Activated naive CD8-positive, alpha-beta T cell treated with anti-CD3 and anti-CD28 coated beads, Interleukin-2, amount 50 U/mL, for 24 hours (primary cell): Measurements from ENCODE around the gene ARRDC1.

Experiments
- ATAC-seq: fragments of 150-1000 bp; cut with Tn5 transposase; one replicate; pipeline ENCODE4 v1.10.0; 2021
- DNase-seq: peaks from one replicate; pipeline ENCODE4 v3.0.0; 2021
- H3K27ac Mint-ChIP-seq: one replicate; pipeline ENCODE4 v1.8.0; 2021; ENCODE audit warnings: mild to moderate bottlenecking, mixed read lengths
- H3K27me3 Mint-ChIP-seq: one replicate; pipeline ENCODE4 v1.8.0; 2021; ENCODE audit warnings: mixed read lengths
- H3K36me3 Mint-ChIP-seq: one replicate; pipeline ENCODE4 v1.8.0; 2021; ENCODE audit warnings: low read depth, mixed read lengths
- H3K4me1 Mint-ChIP-seq: one replicate; pipeline ENCODE4 v1.8.0; 2021; ENCODE audit warnings: mixed read lengths
- H3K4me3 Mint-ChIP-seq: one replicate; pipeline ENCODE4 v1.8.0; 2021; ENCODE audit warnings: mild to moderate bottlenecking, moderate library complexity, mixed read lengths
- H3K9me3 Mint-ChIP-seq: one replicate; pipeline ENCODE4 v1.8.0; 2021; ENCODE audit warnings: mixed read lengths

ARRDC1 gene

GRCh38 chr9:137631345-137632229 is 26.1 kb downstream of the ARRDC1 start:
- Mint-ChIP-seq H3K27me3 (no peaks in the 10 kb centered on the region), H3K9me3 (no peaks in the 10 kb centered on the region), H3K36me3 (peaks cover 15% of the 10 kb centered on the region), H3K27ac (no peak overlapping the region), H3K4me1 (peaks cover 58% of the 10 kb centered on the region), H3K4me3 (no peak overlapping the region)
- no peak for DNase-seq
- ATAC-seq = no peak

DNA sequence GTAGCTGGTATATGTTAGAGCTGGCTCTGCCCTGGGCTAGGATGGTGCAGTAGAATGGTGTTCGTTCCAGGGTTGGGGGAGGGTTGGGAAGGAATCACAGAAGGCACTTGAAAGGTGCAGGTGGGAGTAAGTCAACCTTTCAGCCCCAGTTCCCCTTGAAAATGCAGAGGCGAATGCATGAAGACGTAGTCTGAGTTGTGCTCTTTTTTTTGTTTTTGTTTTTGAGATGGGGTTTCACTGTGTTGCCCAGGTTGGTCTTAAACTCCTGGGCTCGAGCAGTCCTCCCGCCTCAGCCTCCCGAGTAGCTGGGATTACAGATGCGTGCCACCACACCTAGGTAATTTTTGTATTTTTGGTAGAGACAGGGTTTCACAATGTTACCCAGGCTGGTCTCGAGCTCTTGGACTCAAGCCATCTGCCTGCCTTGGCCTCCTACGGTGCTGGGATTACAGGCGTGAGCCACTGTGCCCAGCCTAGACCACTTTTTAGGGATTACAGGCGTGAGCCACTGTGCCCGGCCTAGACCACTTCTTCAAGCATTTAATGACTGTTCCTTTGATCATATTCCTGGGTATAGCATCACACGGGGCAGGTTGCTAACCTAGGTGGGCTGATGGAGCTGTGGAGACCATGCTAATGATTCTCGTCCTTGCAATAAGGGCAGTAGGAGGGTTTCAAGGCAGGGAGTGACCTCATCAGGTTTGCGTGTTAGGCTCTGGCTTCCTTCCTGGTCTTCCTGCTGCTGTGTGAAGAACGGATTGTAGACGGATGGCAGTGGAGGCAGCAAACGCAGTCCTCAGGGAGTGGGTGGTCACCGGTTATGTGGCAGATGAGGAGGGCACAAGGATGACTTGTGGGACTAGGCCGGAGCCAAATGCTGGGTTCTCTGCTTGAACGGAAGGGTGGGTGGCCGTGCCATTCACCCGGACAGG is 27.0 kb downstream of the ARRDC1 start:
- Mint-ChIP-seq H3K4me1 (peaks cover 55% of the 10 kb centered on the region), H3K27ac (no peak overlapping the region), H3K9me3 (no peaks in the 10 kb centered on the region), H3K4me3 (no peak overlapping the region), H3K27me3 (no peaks in the 10 kb centered on the region), H3K36me3 (peaks cover 15% of the 10 kb centered on the region)
- DNase-seq (no peak), ATAC-seq (no peak)

DNA sequence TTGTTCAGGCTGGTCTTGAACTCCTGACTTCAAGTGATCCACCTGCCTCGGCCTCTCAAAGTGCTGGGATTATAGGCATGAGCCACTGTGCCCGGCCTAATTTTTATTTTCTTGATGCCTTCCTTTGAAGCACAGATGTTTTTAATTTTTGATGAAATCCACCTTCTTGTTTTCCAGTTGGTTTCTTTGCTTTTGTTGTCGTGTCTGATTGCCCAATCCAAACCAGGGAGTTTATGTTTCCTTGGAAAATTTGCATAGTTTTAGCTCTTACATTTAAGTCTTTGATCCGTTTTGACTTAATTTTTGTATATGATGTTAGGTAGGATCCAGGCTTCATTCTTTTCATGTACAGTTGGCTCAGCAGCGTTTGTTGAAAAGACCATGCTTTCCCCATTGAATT is 28.5 kb downstream of the ARRDC1 start:
- Mint-ChIP-seq H3K4me1 (peaks cover 52% of the 10 kb centered on the region), H3K27me3 (no peaks in the 10 kb centered on the region), H3K9me3 (no peaks in the 10 kb centered on the region), H3K4me3 (no peak overlapping the region), H3K27ac (no peak overlapping the region), H3K36me3 (peaks cover 12% of the 10 kb centered on the region)
- no peak for ATAC-seq
- no peak for DNase-seq

DNA sequence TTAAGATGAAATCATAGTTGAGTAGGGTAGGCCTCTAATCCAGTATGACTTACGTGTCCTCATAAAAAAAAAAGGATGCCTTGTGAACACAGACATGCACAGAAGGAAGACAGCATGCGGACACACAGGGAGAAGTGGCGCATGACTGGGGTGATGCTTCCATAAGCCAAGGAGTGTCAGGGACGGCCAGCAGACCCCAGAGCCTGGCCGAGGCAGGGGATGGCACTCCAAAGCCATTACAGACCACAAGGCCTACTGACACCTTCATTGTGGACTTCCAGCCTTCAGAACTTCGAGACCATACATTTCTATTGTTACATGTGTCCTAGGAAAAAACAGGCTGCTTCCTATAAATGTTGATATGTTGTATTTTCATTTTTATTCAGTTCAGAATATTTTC is 33.2 kb downstream of the ARRDC1 start:
- Mint-ChIP-seq H3K27ac (peak overlapping the region; percentile 78), H3K4me1 (peaks cover 42% of the 10 kb centered on the region), H3K4me3 (peak overlapping the region; percentile 73), H3K27me3 (no peaks in the 10 kb centered on the region), H3K9me3 (no peaks in the 10 kb centered on the region), H3K36me3 (peaks cover 25% of the 10 kb centered on the region)
- ATAC-seq (no peak), DNase-seq (no peak)

GRCh38 chr9:137639303-137640051 is 34.0 kb downstream of the ARRDC1 start:
- Mint-ChIP-seq H3K27ac (peak overlapping the region; percentile 82), H3K27me3 (no peaks in the 10 kb centered on the region), H3K4me3 (peak overlapping the region; percentile 73), H3K36me3 (peaks cover 26% of the 10 kb centered on the region), H3K9me3 (no peaks in the 10 kb centered on the region), H3K4me1 (peaks cover 46% of the 10 kb centered on the region)
- DNase-seq (no peak), ATAC-seq (peak; percentile 80)

- H3K36me3 Mint-ChIP-seq = peaks cover 24% of the 10 kb centered on the region
- peaks cover 46% of the 10 kb centered on the region for H3K4me1 Mint-ChIP-seq
- H3K9me3 Mint-ChIP-seq = no peaks in the 10 kb centered on the region
- ATAC-seq (no peak), DNase-seq (no peak)
- H3K27me3 Mint-ChIP-seq = no peaks in the 10 kb centered on the region
- H3K4me3 Mint-ChIP-seq = no peak overlapping the region
- H3K27ac Mint-ChIP-seq = peak overlapping the region; percentile 6
Measured at GRCh38 chr9:137640862-137641261, 35.4 kb downstream of the ARRDC1 start.

GRCh38 chr9:137642118-137642601 is 36.7 kb downstream of the ARRDC1 start:
- no peak overlapping the region for H3K4me3 Mint-ChIP-seq
- H3K27ac Mint-ChIP-seq = no peak overlapping the region
- H3K27me3 Mint-ChIP-seq = no peaks in the 10 kb centered on the region
- DNase-seq (no peak), ATAC-seq (no peak)
- peaks cover 28% of the 10 kb centered on the region for H3K36me3 Mint-ChIP-seq
- H3K9me3 Mint-ChIP-seq = no peaks in the 10 kb centered on the region
- peaks cover 51% of the 10 kb centered on the region for H3K4me1 Mint-ChIP-seq

- H3K4me1 Mint-ChIP-seq = peaks cover 55% of the 10 kb centered on the region
- H3K9me3 Mint-ChIP-seq = no peaks in the 10 kb centered on the region
- DNase-seq (no peak), ATAC-seq (no peak)
- H3K27me3 Mint-ChIP-seq = no peaks in the 10 kb centered on the region
- H3K4me3 Mint-ChIP-seq = no peak overlapping the region
- H3K36me3 Mint-ChIP-seq = peaks cover 30% of the 10 kb centered on the region
- H3K27ac Mint-ChIP-seq = no peak overlapping the region
Measured at GRCh38 chr9:137642892-137643291, 37.4 kb downstream of the ARRDC1 start.

DNA sequence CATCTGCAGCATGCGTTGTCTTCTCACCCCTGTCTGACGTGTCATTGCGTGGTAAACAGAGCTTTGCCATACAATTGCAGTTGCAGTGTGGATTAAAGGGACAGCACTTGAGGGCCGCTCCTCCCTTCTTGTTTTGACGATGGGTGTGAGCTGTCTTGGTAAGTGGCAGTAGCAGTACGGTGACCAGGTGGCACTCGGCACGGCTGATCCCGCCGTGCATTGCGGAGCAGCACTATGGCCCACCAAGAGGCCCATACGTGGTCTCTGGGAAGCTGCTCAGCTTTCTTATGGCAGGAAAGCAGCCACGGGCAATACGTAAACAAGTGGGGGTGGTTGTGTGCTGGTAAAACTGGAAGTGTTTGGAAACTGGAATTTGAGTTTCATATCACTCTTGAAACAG is 38.4 kb downstream of the ARRDC1 start:
- no peaks in the 10 kb centered on the region for H3K9me3 Mint-ChIP-seq
- no peak overlapping the region for H3K4me3 Mint-ChIP-seq
- H3K4me1 Mint-ChIP-seq = peaks cover 53% of the 10 kb centered on the region
- ATAC-seq = no peak
- H3K36me3 Mint-ChIP-seq = peaks cover 33% of the 10 kb centered on the region
- H3K27ac Mint-ChIP-seq = no peak overlapping the region
- no peaks in the 10 kb centered on the region for H3K27me3 Mint-ChIP-seq
- DNase-seq = no peak

- H3K36me3 Mint-ChIP-seq = peaks cover 38% of the 10 kb centered on the region
- peaks cover 55% of the 10 kb centered on the region for H3K4me1 Mint-ChIP-seq
- no peak for ATAC-seq
- no peak for DNase-seq
- H3K27me3 Mint-ChIP-seq = no peaks in the 10 kb centered on the region
- H3K27ac Mint-ChIP-seq = no peak overlapping the region
- no peaks in the 10 kb centered on the region for H3K9me3 Mint-ChIP-seq
- H3K4me3 Mint-ChIP-seq = no peak overlapping the region
Measured at GRCh38 chr9:137645211-137645610, 39.7 kb downstream of the ARRDC1 start.

- Mint-ChIP-seq H3K36me3 (peaks cover 38% of the 10 kb centered on the region), H3K27ac (no peak overlapping the region), H3K4me3 (no peak overlapping the region), H3K4me1 (peaks cover 54% of the 10 kb centered on the region), H3K9me3 (no peaks in the 10 kb centered on the region), H3K27me3 (no peaks in the 10 kb centered on the region)
- ATAC-seq = no peak
- no peak for DNase-seq
Measured at GRCh38 chr9:137646341-137646740, 40.9 kb downstream of the ARRDC1 start.

DNA sequence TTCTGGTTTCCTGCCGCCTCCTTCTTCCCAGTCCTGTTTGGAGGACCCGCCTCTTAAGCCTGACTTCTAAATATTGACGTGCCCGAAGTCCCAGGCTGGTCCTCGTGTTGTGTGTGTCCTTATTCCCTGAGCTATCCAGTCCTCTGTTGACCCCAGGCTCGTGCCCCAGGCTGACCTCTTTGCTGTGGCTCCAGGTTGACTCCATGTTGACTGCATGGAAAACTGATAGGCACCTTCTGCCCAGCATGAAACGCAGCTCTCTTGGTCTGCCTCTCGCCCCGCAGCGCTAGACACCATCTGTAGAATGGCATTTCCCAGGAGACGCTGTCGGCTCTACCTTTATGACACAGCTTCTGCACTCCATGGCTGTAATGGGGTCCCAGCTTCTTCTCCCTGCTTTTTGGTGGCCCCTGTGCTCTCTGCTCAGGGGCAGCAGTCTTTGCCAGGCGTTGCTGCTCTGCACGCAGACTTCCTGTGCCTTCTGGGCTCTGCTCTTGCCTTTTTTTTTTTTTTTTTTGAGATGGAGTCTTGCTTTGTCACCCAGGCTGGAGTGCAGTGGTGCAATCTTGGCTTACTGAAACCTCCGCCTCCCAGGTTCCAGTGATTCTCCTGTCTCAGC is 41.7 kb downstream of the ARRDC1 start:
- H3K4me3 Mint-ChIP-seq = no peak overlapping the region
- peaks cover 42% of the 10 kb centered on the region for H3K36me3 Mint-ChIP-seq

GRCh38 chr9:137648396-137648795 is 42.9 kb downstream of the ARRDC1 start:
- Mint-ChIP-seq H3K4me1 (peaks cover 48% of the 10 kb centered on the region), H3K36me3 (peaks cover 38% of the 10 kb centered on the region), H3K4me3 (no peak overlapping the region), H3K9me3 (no peaks in the 10 kb centered on the region), H3K27ac (no peak overlapping the region), H3K27me3 (no peaks in the 10 kb centered on the region)
- no peak for ATAC-seq
- no peak for DNase-seq

More for the DNA sequence above, 41.7 kb downstream of the ARRDC1 start:
- H3K9me3 Mint-ChIP-seq = no peaks in the 10 kb centered on the region
- DNase-seq = no peak
- no peaks in the 10 kb centered on the region for H3K27me3 Mint-ChIP-seq
- peaks cover 49% of the 10 kb centered on the region for H3K4me1 Mint-ChIP-seq
- no peak overlapping the region for H3K27ac Mint-ChIP-seq
- no peak for ATAC-seq

DNA sequence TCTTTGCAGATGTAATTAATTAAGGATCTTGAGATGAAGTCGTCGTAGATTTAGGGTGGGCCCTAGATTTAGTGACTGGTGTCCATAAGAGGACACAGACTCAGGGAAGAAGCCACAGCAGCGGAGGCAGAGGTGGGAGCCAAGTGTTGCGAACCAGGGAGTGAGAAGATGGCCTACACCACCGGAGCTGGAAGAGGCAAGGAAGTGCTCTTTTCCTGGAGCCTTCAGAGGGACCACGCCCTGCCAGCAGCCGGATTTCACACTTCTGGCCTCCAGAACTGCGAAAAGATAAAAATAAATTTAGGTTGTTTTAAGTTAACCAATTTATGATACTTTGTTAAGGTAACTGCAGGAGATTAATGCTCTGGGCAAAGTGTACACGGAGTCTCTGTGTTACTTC is 44.1 kb downstream of the ARRDC1 start:
- H3K4me1 Mint-ChIP-seq = peaks cover 42% of the 10 kb centered on the region

More for the DNA sequence above, 44.1 kb downstream of the ARRDC1 start:
- no peaks in the 10 kb centered on the region for H3K27me3 Mint-ChIP-seq
- no peak overlapping the region for H3K4me3 Mint-ChIP-seq
- H3K27ac Mint-ChIP-seq = no peak overlapping the region
- no peaks in the 10 kb centered on the region for H3K9me3 Mint-ChIP-seq
- ATAC-seq = no peak
- H3K36me3 Mint-ChIP-seq = peaks cover 32% of the 10 kb centered on the region
- no peak for DNase-seq
